ENCODE data around the gene SEMA4D.

Gene SEMA4D

GRCh38 chr9:89460551-89460950 is 37.4 kb downstream of the SEMA4D start:
- no peak overlapping the region for H3K4me3 ChIP-seq (ENCODE audit: low read depth, low read length, poor library complexity, severe bottlenecking)
- no peaks in the 10 kb centered on the region for H3K4me1 ChIP-seq (ENCODE audit: insufficient read depth, low read length, severe bottlenecking)
- H3F3A ChIP-seq (ENCODE audit: insufficient read depth, low read length), result no peaks in the 10 kb centered on the region
- no peak overlapping the region for H3K27ac ChIP-seq (ENCODE audit: low read depth, low read length, poor library complexity, severe bottlenecking)
- H3K9me3 ChIP-seq (ENCODE audit: low read length), result no peaks in the 10 kb centered on the region
- H3K27me3 ChIP-seq (ENCODE audit: insufficient read depth, low read length), result 0 out of 2 replicates have a peak, but pooled peaks cover under 1% of the 10 kb centered on the region
- no peaks in the 10 kb centered on the region for H4K20me1 ChIP-seq (ENCODE audit: insufficient read depth, low read length)
- no peaks in the 10 kb centered on the region for H3K79me2 ChIP-seq (ENCODE audit: insufficient read depth, low read length)
- no peak overlapping the region for H3K4me2 ChIP-seq (ENCODE audit: low read length)
- H2AFZ ChIP-seq (ENCODE audit: low read length), result no peak overlapping the region
- no peak for TF ChIP-seq EZH2 (IDR thresholded peaks at IDR 0.05; ENCODE audit: borderline replicate concordance, low read length)
- TF ChIP-seq, protein P1, sequence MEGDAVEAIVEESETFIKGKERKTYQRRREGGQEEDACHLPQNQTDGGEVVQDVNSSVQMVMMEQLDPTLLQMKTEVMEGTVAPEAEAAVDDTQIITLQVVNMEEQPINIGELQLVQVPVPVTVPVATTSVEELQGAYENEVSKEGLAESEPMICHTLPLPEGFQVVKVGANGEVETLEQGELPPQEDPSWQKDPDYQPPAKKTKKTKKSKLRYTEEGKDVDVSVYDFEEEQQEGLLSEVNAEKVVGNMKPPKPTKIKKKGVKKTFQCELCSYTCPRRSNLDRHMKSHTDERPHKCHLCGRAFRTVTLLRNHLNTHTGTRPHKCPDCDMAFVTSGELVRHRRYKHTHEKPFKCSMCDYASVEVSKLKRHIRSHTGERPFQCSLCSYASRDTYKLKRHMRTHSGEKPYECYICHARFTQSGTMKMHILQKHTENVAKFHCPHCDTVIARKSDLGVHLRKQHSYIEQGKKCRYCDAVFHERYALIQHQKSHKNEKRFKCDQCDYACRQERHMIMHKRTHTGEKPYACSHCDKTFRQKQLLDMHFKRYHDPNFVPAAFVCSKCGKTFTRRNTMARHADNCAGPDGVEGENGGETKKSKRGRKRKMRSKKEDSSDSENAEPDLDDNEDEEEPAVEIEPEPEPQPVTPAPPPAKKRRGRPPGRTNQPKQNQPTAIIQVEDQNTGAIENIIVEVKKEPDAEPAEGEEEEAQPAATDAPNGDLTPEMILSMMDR (IDR thresholded peaks at IDR 0.05; ENCODE audit: low read length), result no peak
- no peaks in the 10 kb centered on the region for H3K36me3 ChIP-seq (ENCODE audit: insufficient read depth, low read length)
- no peak overlapping the region for H3K9ac ChIP-seq (ENCODE audit: low read length)
- no peaks in the 10 kb centered on the region for H3K9me2 ChIP-seq (ENCODE audit: low read depth, low read length)

DNA sequence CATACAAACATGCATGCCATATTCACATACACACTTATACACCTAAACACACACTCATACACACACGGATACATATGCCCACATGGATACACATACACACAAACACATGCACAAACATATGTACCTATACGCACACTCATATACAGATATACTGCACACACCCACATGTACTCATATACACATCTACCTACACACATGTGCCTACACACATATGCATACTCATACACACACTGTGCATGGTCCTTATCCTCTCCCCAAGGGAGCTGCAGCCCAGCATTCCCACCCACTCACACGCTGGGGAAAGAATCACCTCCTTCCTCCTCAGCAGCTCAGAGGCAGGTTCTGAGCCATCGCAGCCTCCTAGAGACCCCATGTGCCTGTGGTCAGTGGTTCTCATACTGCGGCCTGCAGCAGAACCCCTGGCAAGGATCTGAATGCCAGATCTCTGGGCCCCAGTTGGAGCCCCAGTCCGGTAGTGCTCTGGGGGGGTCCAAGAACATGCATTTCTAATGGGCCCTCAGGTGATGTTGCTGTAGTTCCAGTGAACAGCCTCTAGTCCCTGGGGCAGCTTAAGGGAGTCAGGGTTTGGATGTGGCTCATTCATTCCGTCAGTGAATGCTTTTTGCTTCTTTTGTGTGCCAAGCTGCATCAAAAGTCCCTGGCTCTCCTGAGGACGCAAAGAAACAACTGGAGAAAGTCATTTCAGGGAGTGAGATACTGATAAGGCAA is 39.0 kb downstream of the SEMA4D start:
- H3K9me2 ChIP-seq (ENCODE audit: low read depth, low read length), result no peaks in the 10 kb centered on the region
- no peak overlapping the region for H3K4me3 ChIP-seq (ENCODE audit: low read depth, low read length, poor library complexity, severe bottlenecking)
- no peaks in the 10 kb centered on the region for H4K20me1 ChIP-seq (ENCODE audit: insufficient read depth, low read length)
- H3F3A ChIP-seq (ENCODE audit: insufficient read depth, low read length), result no peaks in the 10 kb centered on the region
- no peaks in the 10 kb centered on the region for H3K9me3 ChIP-seq (ENCODE audit: low read length)
- H3K4me1 ChIP-seq (ENCODE audit: insufficient read depth, low read length, severe bottlenecking), result no peaks in the 10 kb centered on the region
- H3K9ac ChIP-seq (ENCODE audit: low read length), result no peak overlapping the region
- H3K27me3 ChIP-seq (ENCODE audit: insufficient read depth, low read length), result no peaks in the 10 kb centered on the region
- no peak overlapping the region for H3K4me2 ChIP-seq (ENCODE audit: low read length)
- H3K36me3 ChIP-seq (ENCODE audit: insufficient read depth, low read length), result no peaks in the 10 kb centered on the region
- H2AFZ ChIP-seq (ENCODE audit: low read length), result no peak overlapping the region
- TF ChIP-seq, protein P1 (IDR thresholded peaks at IDR 0.05; ENCODE audit: low read length), result no peak
- TF ChIP-seq EZH2 (IDR thresholded peaks at IDR 0.05; ENCODE audit: borderline replicate concordance, low read length), result no peak
- no peak overlapping the region for H3K27ac ChIP-seq (ENCODE audit: low read depth, low read length, poor library complexity, severe bottlenecking)
- H3K79me2 ChIP-seq (ENCODE audit: insufficient read depth, low read length), result no peaks in the 10 kb centered on the region

GRCh38 chr9:89457376-89457855 is 40.5 kb downstream of the SEMA4D start:
- H3K9me3 ChIP-seq (ENCODE audit: low read length), result no peaks in the 10 kb centered on the region
- H3F3A ChIP-seq (ENCODE audit: insufficient read depth, low read length), result no peaks in the 10 kb centered on the region
- H2AFZ ChIP-seq (ENCODE audit: low read length), result no peak overlapping the region
- H3K27me3 ChIP-seq (ENCODE audit: insufficient read depth, low read length), result no peaks in the 10 kb centered on the region
- H4K20me1 ChIP-seq (ENCODE audit: insufficient read depth, low read length), result no peaks in the 10 kb centered on the region
- no peaks in the 10 kb centered on the region for H3K9me2 ChIP-seq (ENCODE audit: low read depth, low read length)
- H3K4me3 ChIP-seq (ENCODE audit: low read depth, low read length, poor library complexity, severe bottlenecking), result no peak overlapping the region
- H3K27ac ChIP-seq (ENCODE audit: low read depth, low read length, poor library complexity, severe bottlenecking), result no peak overlapping the region
- no peaks in the 10 kb centered on the region for H3K36me3 ChIP-seq (ENCODE audit: insufficient read depth, low read length)
- H3K4me2 ChIP-seq (ENCODE audit: low read length), result no peak overlapping the region
- TF ChIP-seq, protein P1 (IDR thresholded peaks at IDR 0.05; ENCODE audit: low read length), result no peak
- TF ChIP-seq EZH2 (IDR thresholded peaks at IDR 0.05; ENCODE audit: borderline replicate concordance, low read length), result no peak
- no peaks in the 10 kb centered on the region for H3K4me1 ChIP-seq (ENCODE audit: insufficient read depth, low read length, severe bottlenecking)
- no peaks in the 10 kb centered on the region for H3K79me2 ChIP-seq (ENCODE audit: insufficient read depth, low read length)
- H3K9ac ChIP-seq (ENCODE audit: low read length), result no peak overlapping the region

Measured in OCI-LY1 (cell line).